HEK293 (cell line): ENCODE results near the gene CDX2.
A peak's percentile ranks its signal among the peaks of the same experiment; 100 is the strongest.

ENCODE experiments used
- CTCF ChIA-PET: fragments of 350-600 bp; formaldehyde crosslinking; extraction: SDS; loops from one replicate; lab custom pipeline; 2021; ENCODE audit warnings: antibody characterized with exemption; lab: Yijun Ruan, JAX
- POLR2A ChIA-PET: fragments of 300-600 bp; formaldehyde crosslinking; extraction: SDS; loops from one replicate; lab custom pipeline; 2020; ENCODE audit warnings: antibody characterized with exemption, inconsistent platforms; lab: Yijun Ruan, JAX
- H3K27ac ChIP-seq: fragments of 200-500 bp; sonication (Bioruptor generic); 2 replicates; pipeline ENCODE4 v1.5.1; 2014; ENCODE audit warnings: low read depth, low read length, control low read depth, inconsistent platforms; ENCODE audit errors: extremely low read depth
- H3K36me3 ChIP-seq, 2 experiments: fragments of 200-500 bp in 1 of 2; sonication (Bioruptor generic) in 1 of 2; 1 replicate in 1 of 2; 2 replicates in 1 of 2; pipeline ENCODE4 v1.5.1; 2014 to 2017; ENCODE audit warnings: inconsistent platforms in 2 of 2, low read length in 2 of 2; ENCODE audit not compliant: control insufficient read depth in 2 of 2, insufficient read depth in 1 of 2
- H3K4me1 ChIP-seq: fragments of 200-500 bp; sonication (Bioruptor generic); 2 replicates; pipeline ENCODE4 v1.5.1; 2014; ENCODE audit warnings: mild to moderate bottlenecking, low read length, inconsistent platforms; ENCODE audit not compliant: control insufficient read depth, insufficient read depth
- H3K4me3 ChIP-seq: 2 replicates; pipeline ENCODE4 v1.5.1; 2011; ENCODE audit warnings: low read depth, mild to moderate bottlenecking, control low read depth, low read length, moderate library complexity
- H3K9me3 ChIP-seq: fragments of 200-500 bp; sonication (Bioruptor generic); 2 replicates; pipeline ENCODE4 v1.5.1; 2014; ENCODE audit warnings: low read depth, low read length, inconsistent platforms; ENCODE audit not compliant: control insufficient read depth, insufficient read depth
- KLF9 ChIP-seq: fragments of 450-650 bp; formaldehyde crosslinking; IDR thresholded peaks from 2 replicates; pipeline ENCODE4 v1.5.1; 2016; ENCODE audit warnings: missing biosample characterization, missing genetic modification characterization, low read depth
- ZBTB21 ChIP-seq: fragments of 450-650 bp; formaldehyde crosslinking; IDR thresholded peaks from 2 replicates; pipeline ENCODE4 v1.5.1; 2017; ENCODE audit warnings: missing biosample characterization, missing genetic modification characterization
- ZBTB26 ChIP-seq: fragments of 450-650 bp; formaldehyde crosslinking; optimal IDR thresholded peaks from 2 replicates; pipeline ENCODE3; 2016; ENCODE audit warnings: missing biosample characterization, mild to moderate bottlenecking, missing genetic modification characterization
- ZBTB8A ChIP-seq: fragments of 450-650 bp; formaldehyde crosslinking; IDR thresholded peaks from 2 replicates; pipeline ENCODE4 v1.5.1; 2016; ENCODE audit warnings: missing biosample characterization, missing genetic modification characterization
- ZNF16 ChIP-seq: fragments of 450-650 bp; formaldehyde crosslinking; IDR thresholded peaks from 2 replicates; pipeline ENCODE4 v1.5.1; 2016; ENCODE audit warnings: low read depth, missing biosample characterization, missing genetic modification characterization
- ZNF175 ChIP-seq: fragments of 450-650 bp; formaldehyde crosslinking; IDR thresholded peaks from 2 replicates; pipeline ENCODE4 v1.5.1; 2016; ENCODE audit warnings: missing biosample characterization, missing genetic modification characterization
- ZNF221 ChIP-seq: fragments of 450-650 bp; formaldehyde crosslinking; IDR thresholded peaks from 2 replicates; pipeline ENCODE4 v1.5.1; 2017; ENCODE audit warnings: missing biosample characterization, missing genetic modification characterization, borderline replicate concordance
- ZNF266 ChIP-seq: fragments of 450-650 bp; formaldehyde crosslinking; IDR thresholded peaks from 2 replicates; pipeline ENCODE4 v1.5.1; 2016; ENCODE audit warnings: missing biosample characterization, missing genetic modification characterization, low read depth
- ZNF302 ChIP-seq: fragments of 450-650 bp; formaldehyde crosslinking; IDR thresholded peaks from 2 replicates; pipeline ENCODE4 v1.5.1; 2016; ENCODE audit warnings: missing biosample characterization, missing genetic modification characterization, low read depth
- ZNF341 ChIP-seq: fragments of 450-650 bp; formaldehyde crosslinking; IDR thresholded peaks from 2 replicates; pipeline ENCODE4; 2016; ENCODE audit warnings: low read depth, missing biosample characterization, missing genetic modification characterization
- ZNF623 ChIP-seq: fragments of 450-650 bp; formaldehyde crosslinking; IDR thresholded peaks from 2 replicates; pipeline ENCODE4 v1.5.1; 2016; ENCODE audit warnings: missing biosample characterization, missing genetic modification characterization
- ZNF626 ChIP-seq: fragments of 450-650 bp; sonication (Bioruptor Pico); formaldehyde crosslinking; IDR thresholded peaks from 2 replicates; pipeline ENCODE4 v1.5.1; 2018; ENCODE audit warnings: missing biosample characterization, missing genetic modification characterization, inconsistent platforms
- ZNF629 ChIP-seq: fragments of 450-650 bp; formaldehyde crosslinking; IDR thresholded peaks from 2 replicates; pipeline ENCODE4 v1.5.1; 2017; ENCODE audit warnings: missing biosample characterization, missing genetic modification characterization
- ZNF768 ChIP-seq: fragments of 450-650 bp; formaldehyde crosslinking; IDR thresholded peaks from 2 replicates; pipeline ENCODE4 v1.5.1; 2018; ENCODE audit warnings: missing biosample characterization, mild to moderate bottlenecking, missing genetic modification characterization
- ZNF776 ChIP-seq: fragments of 450-650 bp; formaldehyde crosslinking; IDR thresholded peaks from 2 replicates; pipeline ENCODE4 v1.5.0; 2017; ENCODE audit warnings: missing biosample characterization, missing genetic modification characterization, borderline replicate concordance
- TF ChIP-seq, protein P1 (sequence below): fragments of 450-650 bp; formaldehyde crosslinking; IDR thresholded peaks from 2 replicates; pipeline ENCODE4 v1.5.1; 2016; ENCODE audit warnings: missing biosample characterization, missing genetic modification characterization
- TF ChIP-seq, protein P2 (sequence below): fragments of 450-650 bp; formaldehyde crosslinking; IDR thresholded peaks from 2 replicates; pipeline ENCODE4 v1.5.1; 2017; ENCODE audit warnings: missing biosample characterization, mild to moderate bottlenecking, missing genetic modification characterization, moderate library complexity
- TF ChIP-seq, protein P3 (sequence below): fragments of 450-650 bp; formaldehyde crosslinking; IDR thresholded peaks from 2 replicates; pipeline ENCODE4 v1.5.1; 2016; ENCODE audit warnings: missing biosample characterization, missing genetic modification characterization

The CDX2 gene

DNA sequence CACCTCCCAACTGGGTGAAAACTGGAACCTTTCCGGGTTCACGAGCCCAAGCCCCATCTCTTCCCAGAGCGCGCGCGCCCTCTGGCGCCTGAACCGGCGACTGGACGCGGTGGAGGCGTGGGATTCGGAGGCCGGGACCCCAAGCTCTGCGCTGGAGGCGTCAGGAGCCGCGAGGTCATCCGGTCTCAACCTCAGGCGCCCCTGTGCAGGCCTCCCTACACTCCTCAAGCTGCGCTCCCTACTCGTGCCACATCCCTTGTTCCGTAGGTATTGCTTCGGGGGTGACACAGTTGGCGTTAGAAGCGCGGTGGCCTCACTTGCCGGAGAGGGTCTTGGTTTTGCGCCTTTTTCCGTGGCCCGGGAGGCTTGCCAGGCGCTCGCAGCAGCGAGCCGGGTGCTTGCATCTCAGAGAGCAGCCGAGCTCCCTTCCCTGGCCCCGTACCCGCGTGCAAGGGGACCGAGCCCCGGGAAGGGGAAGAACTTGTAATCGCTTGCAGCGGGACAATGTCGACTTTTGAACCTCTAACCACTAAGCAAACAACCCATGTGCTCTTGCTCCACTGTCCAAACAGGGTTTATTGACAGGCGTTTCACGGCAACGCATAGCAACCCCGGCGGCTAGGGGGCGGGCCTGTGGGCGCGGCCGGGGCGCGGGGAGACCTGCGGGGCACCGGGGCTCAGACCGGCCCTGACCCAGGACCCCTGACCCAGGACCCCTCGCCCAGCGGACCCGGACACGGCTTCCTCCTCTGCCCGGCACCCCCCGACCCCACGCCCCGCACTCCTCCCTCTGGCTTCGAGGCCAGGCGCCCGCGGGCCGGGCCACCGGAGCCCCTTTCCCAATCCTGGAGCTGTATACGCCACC lies 8.5 kb downstream of the CDX2 start (continued):
- no peak for TF ChIP-seq ZNF16 (tag by site-specific recombination)
- TF ChIP-seq ZNF341 (tag by site-specific recombination): peak; percentile 13; the same call in 1 of the 2 replicates
- no peak for TF ChIP-seq ZNF302 (tag by site-specific recombination)
- TF ChIP-seq ZBTB26 (tag by site-specific recombination): peak; percentile 42
- TF ChIP-seq ZNF221: no peak
- peak; percentile 61 for TF ChIP-seq KLF9 (tag by site-specific recombination)
- TF ChIP-seq, protein P1, sequence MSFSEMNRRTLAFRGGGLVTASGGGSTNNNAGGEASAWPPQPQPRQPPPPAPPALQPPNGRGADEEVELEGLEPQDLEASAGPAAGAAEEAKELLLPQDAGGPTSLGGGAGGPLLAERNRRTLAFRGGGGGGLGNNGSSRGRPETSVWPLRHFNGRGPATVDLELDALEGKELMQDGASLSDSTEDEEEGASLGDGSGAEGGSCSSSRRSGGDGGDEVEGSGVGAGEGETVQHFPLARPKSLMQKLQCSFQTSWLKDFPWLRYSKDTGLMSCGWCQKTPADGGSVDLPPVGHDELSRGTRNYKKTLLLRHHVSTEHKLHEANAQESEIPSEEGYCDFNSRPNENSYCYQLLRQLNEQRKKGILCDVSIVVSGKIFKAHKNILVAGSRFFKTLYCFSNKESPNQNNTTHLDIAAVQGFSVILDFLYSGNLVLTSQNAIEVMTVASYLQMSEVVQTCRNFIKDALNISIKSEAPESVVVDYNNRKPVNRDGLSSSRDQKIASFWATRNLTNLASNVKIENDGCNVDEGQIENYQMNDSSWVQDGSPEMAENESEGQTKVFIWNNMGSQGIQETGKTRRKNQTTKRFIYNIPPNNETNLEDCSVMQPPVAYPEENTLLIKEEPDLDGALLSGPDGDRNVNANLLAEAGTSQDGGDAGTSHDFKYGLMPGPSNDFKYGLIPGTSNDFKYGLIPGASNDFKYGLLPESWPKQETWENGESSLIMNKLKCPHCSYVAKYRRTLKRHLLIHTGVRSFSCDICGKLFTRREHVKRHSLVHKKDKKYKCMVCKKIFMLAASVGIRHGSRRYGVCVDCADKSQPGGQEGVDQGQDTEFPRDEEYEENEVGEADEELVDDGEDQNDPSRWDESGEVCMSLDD (tag by site-specific recombination): 0 out of 2 replicates have a peak, but pooled peaks have one; percentile 14
- TF ChIP-seq ZNF623 (tag by site-specific recombination): no peak
- no peak for TF ChIP-seq ZNF768 (tag by site-specific recombination)
- TF ChIP-seq ZNF776 (tag by site-specific recombination): no peak
- TF ChIP-seq ZBTB21 (tag by site-specific recombination): no peak
- TF ChIP-seq ZBTB8A (tag by site-specific recombination): 0 out of 2 replicates have a peak, but pooled peaks have one; percentile 59

- H3K4me3 ChIP-seq: no peak overlapping the region
- POLR2A ChIA-PET: no interaction called here
- H3K4me1 ChIP-seq: no peaks in the 10 kb centered on the region; the same call in 1 of the 2 replicates
- peaks cover 0 to 46% of the 10 kb centered on the region in 2 experiments; a peak in 2 of 3 replicates for H3K36me3 ChIP-seq
- TF ChIP-seq, protein P2, sequence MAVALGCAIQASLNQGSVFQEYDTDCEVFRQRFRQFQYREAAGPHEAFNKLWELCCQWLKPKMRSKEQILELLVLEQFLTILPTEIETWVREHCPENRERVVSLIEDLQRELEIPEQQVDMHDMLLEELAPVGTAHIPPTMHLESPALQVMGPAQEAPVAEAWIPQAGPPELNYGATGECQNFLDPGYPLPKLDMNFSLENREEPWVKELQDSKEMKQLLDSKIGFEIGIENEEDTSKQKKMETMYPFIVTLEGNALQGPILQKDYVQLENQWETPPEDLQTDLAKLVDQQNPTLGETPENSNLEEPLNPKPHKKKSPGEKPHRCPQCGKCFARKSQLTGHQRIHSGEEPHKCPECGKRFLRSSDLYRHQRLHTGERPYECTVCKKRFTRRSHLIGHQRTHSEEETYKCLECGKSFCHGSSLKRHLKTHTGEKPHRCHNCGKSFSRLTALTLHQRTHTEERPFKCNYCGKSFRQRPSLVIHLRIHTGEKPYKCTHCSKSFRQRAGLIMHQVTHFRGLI (tag by site-specific recombination): 0 out of 2 replicates have a peak, but pooled peaks have one; percentile 14
- TF ChIP-seq ZNF266 (tag by site-specific recombination): no peak
- TF ChIP-seq, protein P3, sequence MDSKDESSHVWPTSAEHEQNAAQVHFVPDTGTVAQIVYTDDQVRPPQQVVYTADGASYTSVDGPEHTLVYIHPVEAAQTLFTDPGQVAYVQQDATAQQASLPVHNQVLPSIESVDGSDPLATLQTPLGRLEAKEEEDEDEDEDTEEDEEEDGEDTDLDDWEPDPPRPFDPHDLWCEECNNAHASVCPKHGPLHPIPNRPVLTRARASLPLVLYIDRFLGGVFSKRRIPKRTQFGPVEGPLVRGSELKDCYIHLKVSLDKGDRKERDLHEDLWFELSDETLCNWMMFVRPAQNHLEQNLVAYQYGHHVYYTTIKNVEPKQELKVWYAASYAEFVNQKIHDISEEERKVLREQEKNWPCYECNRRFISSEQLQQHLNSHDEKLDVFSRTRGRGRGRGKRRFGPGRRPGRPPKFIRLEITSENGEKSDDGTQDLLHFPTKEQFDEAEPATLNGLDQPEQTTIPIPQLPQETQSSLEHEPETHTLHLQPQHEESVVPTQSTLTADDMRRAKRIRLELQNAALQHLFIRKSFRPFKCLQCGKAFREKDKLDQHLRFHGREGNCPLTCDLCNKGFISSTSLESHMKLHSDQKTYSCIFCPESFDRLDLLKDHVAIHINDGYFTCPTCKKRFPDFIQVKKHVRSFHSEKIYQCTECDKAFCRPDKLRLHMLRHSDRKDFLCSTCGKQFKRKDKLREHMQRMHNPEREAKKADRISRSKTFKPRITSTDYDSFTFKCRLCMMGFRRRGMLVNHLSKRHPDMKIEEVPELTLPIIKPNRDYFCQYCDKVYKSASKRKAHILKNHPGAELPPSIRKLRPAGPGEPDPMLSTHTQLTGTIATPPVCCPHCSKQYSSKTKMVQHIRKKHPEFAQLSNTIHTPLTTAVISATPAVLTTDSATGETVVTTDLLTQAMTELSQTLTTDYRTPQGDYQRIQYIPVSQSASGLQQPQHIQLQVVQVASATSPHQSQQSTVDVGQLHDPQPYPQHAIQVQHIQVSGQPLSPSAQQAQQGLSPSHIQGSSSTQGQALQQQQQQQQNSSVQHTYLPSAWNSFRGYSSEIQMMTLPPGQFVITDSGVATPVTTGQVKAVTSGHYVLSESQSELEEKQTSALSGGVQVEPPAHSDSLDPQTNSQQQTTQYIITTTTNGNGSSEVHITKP: peak; percentile 51; the same call in 1 of the 2 replicates
- no peak for TF ChIP-seq ZNF626 (tag by site-specific recombination)
- no peak for TF ChIP-seq ZNF175
- no peak for TF ChIP-seq ZNF629 (tag by site-specific recombination)
- no peak overlapping the region for H3K27ac ChIP-seq
- CTCF ChIA-PET: interaction anchor here (0.7 to 13.6 kb wide), 3 partner anchors 19 to 132 kb away, joined by 3 to 206 read pairs (median 3); no protein-coding TSS in a partner anchor
- H3K9me3 ChIP-seq: no peaks in the 10 kb centered on the region
Observed at GRCh38 chr13:27959976-27960361, 9.1 kb downstream of the CDX2 start.
